Measurements from ENCODE around the gene MIS18BP1.
"Not testable (repeated sequence)": the region's sequence is repeated elsewhere in the genome, so short reads cannot be mapped to it uniquely, and the experiment has no call there.

- not testable (repeated sequence) for TF ChIP-seq POLR2A (IDR thresholded peaks at IDR 0.05; ENCODE audit: low read depth, low read length); TAF1 (IDR thresholded peaks at IDR 0.05; ENCODE audit: borderline replicate concordance, low read depth, low read length); POLR2AphosphoS5 (IDR thresholded peaks at IDR 0.05; ENCODE audit: low read depth, low read length)
Observed at GRCh38 chr14:45294796-45295195, 41.8 kb upstream of the MIS18BP1 start.

All from GM12892 (cell line).